Stimulated activated naive B cell treated with anti-CD40 and anti-IgM and Interleukin-4, amounts not matched to agents 10 μg/mL and 1 μg/mL and 100 μg/mL, for 72 hours (primary cell): ENCODE measurements around the gene NQO2.
"Not testable (repeated sequence)": the region's sequence is repeated elsewhere in the genome, so short reads cannot be mapped to it uniquely, and the experiment has no call there.

Source experiments
- ATAC-seq, 2 donors: fragments of 150-1000 bp; cut with Tn5 transposase; replicated peaks; 2 replicates each; pipeline ENCODE4 v1.10.0; 2021; ENCODE audit warnings: moderate library complexity in 1 of 2
- DNase-seq: peaks from one replicate; pipeline ENCODE4 v3.0.0; 2021
- H3K27ac Mint-ChIP-seq: one replicate; pipeline ENCODE4 v1.8.0; 2022; ENCODE audit warnings: mild to moderate bottlenecking, mixed read lengths
- H3K27me3 Mint-ChIP-seq, 2 donors: one replicate each; pipeline ENCODE4 v1.8.0; 2022; ENCODE audit warnings: mixed read lengths in 2 of 2
- H3K36me3 Mint-ChIP-seq, 2 donors: one replicate each; pipeline ENCODE4 v1.8.0; 2022; ENCODE audit warnings: mixed read lengths in 2 of 2, mild to moderate bottlenecking in 1 of 2
- H3K4me1 Mint-ChIP-seq, 2 donors: one replicate each; pipeline ENCODE4 v1.8.0; 2022; ENCODE audit warnings: mixed read lengths in 2 of 2, mild to moderate bottlenecking in 1 of 2
- H3K4me3 Mint-ChIP-seq, 2 donors: one replicate each; pipeline ENCODE4 v1.8.0; 2022; ENCODE audit warnings: mild to moderate bottlenecking in 2 of 2, mixed read lengths in 2 of 2, moderate library complexity in 1 of 2
- H3K9me3 Mint-ChIP-seq, 2 donors: one replicate each; pipeline ENCODE4 v1.8.0; 2022; ENCODE audit warnings: mixed read lengths in 2 of 2, mild to moderate bottlenecking in 1 of 2

The NQO2 gene

DNA sequence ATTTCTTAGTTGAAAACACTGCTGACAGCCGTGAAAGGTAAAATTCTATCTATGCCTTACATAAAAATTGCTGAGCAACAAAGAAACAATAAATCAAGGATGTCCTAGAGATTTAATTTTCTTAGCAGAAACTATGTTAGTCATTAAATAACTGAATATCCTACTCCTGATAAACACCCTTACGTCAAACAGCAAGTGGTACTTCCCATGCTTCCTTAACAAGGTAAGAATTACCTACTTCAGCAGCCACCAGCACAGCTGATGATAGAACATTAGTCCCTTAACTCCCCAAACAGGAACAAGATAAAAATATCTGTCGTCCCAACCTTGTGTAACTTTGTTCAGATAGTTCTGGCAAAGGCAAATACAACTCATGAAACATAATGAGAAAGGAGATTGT lies 37.1 kb upstream of the NQO2 start:
- H3K9me3 Mint-ChIP-seq: no peaks in the 10 kb centered on the region
- peaks cover 21 to 29% of the 10 kb centered on the region in 2 donors for H3K4me1 Mint-ChIP-seq
- H3K36me3 Mint-ChIP-seq: no peaks in the 10 kb centered on the region
- no peak for ATAC-seq
- no peak overlapping the region for H3K27ac Mint-ChIP-seq
- no peaks in the 10 kb centered on the region for H3K27me3 Mint-ChIP-seq
- H3K4me3 Mint-ChIP-seq: no peak overlapping the region
- no peak for DNase-seq

DNA sequence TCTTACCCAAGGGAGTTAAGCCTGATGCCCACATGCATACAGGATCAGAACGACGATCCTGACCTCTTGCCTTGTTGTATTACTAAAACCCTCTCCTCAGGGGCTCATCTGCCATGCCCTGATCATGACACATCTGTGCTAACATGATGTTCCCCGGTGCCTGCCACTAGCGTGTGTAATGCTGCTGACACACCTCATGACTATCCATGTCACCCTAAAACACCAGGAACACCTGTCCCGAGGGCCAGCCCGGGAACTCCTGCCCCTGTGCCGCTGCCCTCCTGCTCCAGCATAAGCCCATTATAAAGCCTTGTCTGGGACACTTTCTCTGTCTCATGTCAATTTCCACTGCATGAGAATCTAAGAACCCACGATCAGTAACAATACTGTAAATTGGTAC lies 35.9 kb upstream of the NQO2 start:
- DNase-seq: no peak
- H3K9me3 Mint-ChIP-seq: no peaks in the 10 kb centered on the region
- H3K4me1 Mint-ChIP-seq: peaks cover 17 to 21% of the 10 kb centered on the region in 2 donors
- no peaks in the 10 kb centered on the region for H3K27me3 Mint-ChIP-seq
- H3K4me3 Mint-ChIP-seq: no peak overlapping the region
- H3K27ac Mint-ChIP-seq: no peak overlapping the region
- no peak for ATAC-seq
- peaks cover 0 to 4% of the 10 kb centered on the region in 2 donors for H3K36me3 Mint-ChIP-seq

DNA sequence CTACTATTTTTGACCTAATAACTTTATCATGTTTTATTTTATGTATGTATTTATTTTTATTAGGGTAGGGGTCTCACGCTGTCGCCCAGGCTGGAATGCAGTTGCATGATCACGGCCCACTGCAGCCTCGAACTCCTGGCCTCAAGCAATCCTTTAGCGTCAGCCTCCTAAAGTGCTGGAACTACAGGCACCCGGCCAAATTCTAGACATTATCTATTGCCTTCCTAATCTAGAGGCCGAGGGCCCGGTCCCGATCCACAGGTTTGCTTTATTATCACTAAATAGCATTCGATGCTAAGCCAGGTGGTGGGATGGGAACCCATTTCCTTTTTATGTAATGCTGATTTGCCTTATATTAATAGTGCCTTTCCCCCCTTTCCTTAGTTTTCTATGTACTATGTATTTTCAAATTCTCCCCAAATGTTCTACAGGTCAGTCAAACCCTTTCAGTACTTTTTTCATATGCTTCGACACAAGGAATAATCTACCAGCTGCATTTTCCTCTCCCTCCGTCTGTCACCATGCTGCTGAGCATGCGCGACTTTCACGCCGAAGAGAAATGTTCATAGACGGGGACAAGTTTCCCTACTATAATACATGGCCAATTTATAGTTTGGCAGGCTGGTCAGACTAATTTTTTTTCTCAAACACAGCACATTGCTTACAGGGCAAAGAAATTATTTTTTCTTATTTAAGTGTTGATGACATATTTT lies 34.7 kb upstream of the NQO2 start:
- Mint-ChIP-seq H3K9me3 (no peaks in the 10 kb centered on the region), H3K4me3 (no peak overlapping the region), H3K36me3 (peaks cover 0 to 4% of the 10 kb centered on the region in 2 donors), H3K27me3 (no peaks in the 10 kb centered on the region), H3K27ac (no peak overlapping the region), H3K4me1 (peaks cover 17 to 22% of the 10 kb centered on the region in 2 donors)
- ATAC-seq (no peak), DNase-seq (no peak)

DNA sequence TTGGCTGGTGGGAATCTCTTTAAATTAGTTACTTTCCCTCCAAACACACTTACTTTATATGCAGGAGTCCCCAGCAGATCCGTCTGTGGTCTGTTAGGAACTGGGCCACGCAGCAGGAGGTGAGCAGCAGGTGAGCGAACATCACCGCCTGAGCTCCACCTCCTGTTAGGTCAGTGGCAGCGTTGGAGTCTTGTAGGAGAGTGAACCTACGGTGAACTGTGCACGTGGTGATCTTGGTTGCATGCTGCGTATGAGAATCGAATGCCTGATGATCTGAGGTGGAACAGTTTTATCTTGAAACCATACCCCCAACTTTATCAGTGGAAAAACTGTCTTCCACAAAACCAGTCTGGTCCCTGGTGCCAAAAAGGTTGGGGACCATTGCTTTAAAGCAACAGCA lies 33.3 kb upstream of the NQO2 start:
- H3K36me3 Mint-ChIP-seq: peaks cover 0 to 4% of the 10 kb centered on the region in 2 donors
- H3K9me3 Mint-ChIP-seq: no peaks in the 10 kb centered on the region
- no peak overlapping the region for H3K4me3 Mint-ChIP-seq
- H3K27me3 Mint-ChIP-seq: no peaks in the 10 kb centered on the region
- ATAC-seq (no peak), DNase-seq (no peak)
- peak overlapping the region; percentile 67 for H3K27ac Mint-ChIP-seq
- H3K4me1 Mint-ChIP-seq: peaks cover 17 to 31% of the 10 kb centered on the region in 2 donors

DNA sequence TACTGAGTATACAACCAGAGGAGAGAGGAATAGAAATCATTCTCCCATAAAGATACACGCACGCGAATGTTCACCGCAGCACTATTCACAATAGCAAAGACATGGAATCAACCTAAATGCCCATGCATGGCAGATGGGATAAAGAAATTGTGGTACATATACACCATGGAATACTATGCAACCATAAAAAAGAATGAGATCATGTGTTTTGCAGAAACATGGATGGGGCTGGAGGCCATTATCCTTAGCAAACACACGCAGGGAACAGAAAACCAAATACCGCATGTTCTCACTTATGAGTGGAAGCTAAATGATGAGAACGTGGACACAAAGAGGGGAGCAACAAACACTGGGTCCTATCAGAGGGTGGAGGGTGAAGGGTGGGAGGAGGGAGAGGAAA lies 31.8 kb upstream of the NQO2 start:
- peaks cover 0 to 4% of the 10 kb centered on the region in 2 donors for H3K36me3 Mint-ChIP-seq
- no peak overlapping the region for H3K4me3 Mint-ChIP-seq
- no peaks in the 10 kb centered on the region for H3K27me3 Mint-ChIP-seq
- DNase-seq: no peak
- H3K4me1 Mint-ChIP-seq: peaks cover 15 to 30% of the 10 kb centered on the region in 2 donors
- no peaks in the 10 kb centered on the region for H3K9me3 Mint-ChIP-seq
- ATAC-seq: no peak
- no peak overlapping the region for H3K27ac Mint-ChIP-seq

DNA sequence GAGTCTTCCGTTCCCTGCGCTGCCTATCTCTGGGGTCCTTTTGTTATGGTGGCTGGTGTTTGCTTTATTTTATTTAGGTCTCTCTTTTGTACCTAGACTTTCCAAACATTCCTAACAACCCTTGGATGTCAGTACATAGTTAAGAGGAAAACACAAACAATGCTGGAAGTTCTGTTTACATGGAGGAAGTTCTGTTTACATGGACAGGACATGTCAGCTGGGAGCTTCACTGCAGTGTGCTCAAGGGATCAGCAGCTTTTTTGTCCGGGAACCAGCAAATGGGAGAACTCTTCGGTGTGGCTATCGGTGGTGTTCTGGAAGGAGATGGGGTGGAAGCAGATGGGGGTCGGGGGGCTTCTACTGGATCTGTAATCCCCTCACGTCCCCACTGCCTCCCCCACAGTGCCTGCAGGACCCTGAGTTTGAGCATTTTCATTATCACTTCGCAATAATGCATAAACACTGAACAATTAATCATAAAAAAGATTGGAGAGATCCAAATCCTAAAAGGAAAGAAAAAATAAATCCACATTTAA lies 31.0 kb upstream of the NQO2 start:
- ATAC-seq (no peak), DNase-seq (no peak)
- H3K9me3 Mint-ChIP-seq: no peaks in the 10 kb centered on the region
- no peak overlapping the region for H3K27ac Mint-ChIP-seq
- no peak overlapping the region for H3K4me3 Mint-ChIP-seq
- no peaks in the 10 kb centered on the region for H3K27me3 Mint-ChIP-seq
- H3K4me1 Mint-ChIP-seq: peaks cover 12 to 30% of the 10 kb centered on the region in 2 donors
- peaks cover 0 to 4% of the 10 kb centered on the region in 2 donors for H3K36me3 Mint-ChIP-seq

DNA sequence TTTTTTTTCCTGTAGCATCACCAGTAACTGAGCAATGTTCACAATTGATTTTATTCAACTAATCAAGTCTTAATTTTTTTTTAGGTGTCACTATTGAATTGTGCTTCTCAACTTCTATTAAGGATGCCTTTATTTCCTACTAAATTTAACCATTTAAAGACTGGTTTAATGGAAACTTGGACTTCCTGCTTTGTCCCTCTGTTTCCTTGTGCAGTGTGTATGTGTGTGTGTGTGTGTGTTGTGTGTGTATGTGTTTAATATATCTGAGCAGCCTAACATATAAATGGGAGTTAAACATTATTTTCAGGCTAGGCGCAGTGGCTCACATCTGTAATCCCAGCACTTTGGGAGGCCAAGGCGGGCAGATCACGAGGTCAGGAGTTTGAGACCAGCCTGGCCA lies 30.1 kb upstream of the NQO2 start:
- Mint-ChIP-seq H3K36me3 (peaks cover 0 to 4% of the 10 kb centered on the region in 2 donors), H3K27me3 (peaks cover 0 to 5% of the 10 kb centered on the region in 2 donors), H3K4me3 (no peak overlapping the region), H3K4me1 (peaks cover 11 to 30% of the 10 kb centered on the region in 2 donors), H3K27ac (no peak overlapping the region), H3K9me3 (no peaks in the 10 kb centered on the region)
- DNase-seq (no peak), ATAC-seq (no peak)

DNA sequence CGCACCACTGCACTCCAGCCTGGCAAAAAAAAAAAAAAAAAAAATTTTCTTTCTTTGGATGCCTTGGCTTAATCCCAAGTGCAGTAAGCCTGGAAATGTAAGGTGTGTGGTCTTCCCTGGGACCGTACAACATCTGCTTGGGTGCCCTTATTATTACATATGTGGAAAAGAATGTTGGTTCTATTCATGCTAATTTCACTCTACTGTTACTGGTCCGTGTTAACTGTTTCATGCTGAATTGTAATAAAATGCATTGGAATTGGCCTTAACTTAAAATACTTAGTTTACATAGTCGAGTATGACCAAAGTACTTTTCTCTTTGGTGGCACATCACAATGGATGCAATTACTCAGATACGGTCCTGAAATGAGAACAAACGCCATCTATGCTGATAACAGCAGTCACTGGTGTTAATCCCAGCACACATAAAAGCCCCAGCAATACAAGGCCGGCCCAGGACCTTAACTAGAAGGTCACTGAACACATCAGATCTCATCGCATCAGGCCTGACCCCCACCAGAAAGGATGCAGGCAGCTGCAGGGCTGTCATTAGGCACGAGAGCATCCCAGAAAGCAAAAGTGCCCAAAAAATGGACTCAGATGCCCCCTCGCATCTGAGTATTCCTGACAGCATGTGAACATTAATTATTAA lies 29.5 kb upstream of the NQO2 start:
- peaks cover 0 to 4% of the 10 kb centered on the region in 2 donors for H3K36me3 Mint-ChIP-seq
- H3K27ac Mint-ChIP-seq: peak overlapping the region; percentile 96
- no peak for DNase-seq
- peaks cover 0 to 7% of the 10 kb centered on the region in 2 donors for H3K27me3 Mint-ChIP-seq
- peak overlapping the region; percentile 55 to 92 for H3K4me3 Mint-ChIP-seq
- peak in 1 of 2 donors; percentile 40 for ATAC-seq
- H3K9me3 Mint-ChIP-seq: no peaks in the 10 kb centered on the region
- peaks cover 11 to 30% of the 10 kb centered on the region in 2 donors for H3K4me1 Mint-ChIP-seq

DNA sequence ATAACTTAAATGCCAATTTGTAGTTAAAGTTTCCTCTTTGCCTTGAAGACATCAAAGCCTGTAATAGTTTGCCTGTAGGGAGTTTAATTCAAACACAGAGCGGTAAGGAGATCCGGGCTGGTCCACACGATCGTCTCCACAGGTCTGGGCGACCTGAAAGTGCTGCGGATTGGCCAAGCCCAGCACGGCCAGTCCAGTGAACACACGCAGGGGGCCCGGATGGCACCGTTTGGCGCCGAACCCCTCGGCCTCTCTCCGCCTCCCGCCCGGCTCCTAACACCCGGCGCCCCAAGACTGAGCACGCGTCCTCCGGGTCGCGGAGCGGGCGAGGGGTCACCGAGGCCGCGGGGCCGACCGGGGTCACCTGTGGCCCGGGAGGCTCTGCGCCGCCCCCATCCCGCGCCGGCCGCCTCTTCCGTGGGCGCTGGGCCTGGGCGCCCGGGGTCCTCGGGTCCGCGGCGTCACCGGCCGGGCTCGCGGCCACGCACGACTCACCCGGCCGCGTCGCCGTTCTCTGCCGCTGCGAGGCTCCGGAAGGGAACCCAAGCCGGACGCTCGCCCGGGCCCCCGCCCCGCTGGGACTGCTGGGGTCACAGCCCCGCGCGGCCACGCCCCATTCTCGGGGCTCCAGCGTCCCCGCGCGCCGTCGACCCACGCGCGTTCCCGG lies 28.8 kb upstream of the NQO2 start:
- peak; percentile 80 to 87 for ATAC-seq
- no peaks in the 10 kb centered on the region for H3K9me3 Mint-ChIP-seq
- H3K4me3 Mint-ChIP-seq: peak overlapping the region; percentile 89 to 92
- no peak for DNase-seq
- peak overlapping the region; percentile 96 for H3K27ac Mint-ChIP-seq
- peaks cover 0 to 7% of the 10 kb centered on the region in 2 donors for H3K27me3 Mint-ChIP-seq
- H3K4me1 Mint-ChIP-seq: peaks cover 11 to 30% of the 10 kb centered on the region in 2 donors
- peaks cover 0 to 4% of the 10 kb centered on the region in 2 donors for H3K36me3 Mint-ChIP-seq

DNA sequence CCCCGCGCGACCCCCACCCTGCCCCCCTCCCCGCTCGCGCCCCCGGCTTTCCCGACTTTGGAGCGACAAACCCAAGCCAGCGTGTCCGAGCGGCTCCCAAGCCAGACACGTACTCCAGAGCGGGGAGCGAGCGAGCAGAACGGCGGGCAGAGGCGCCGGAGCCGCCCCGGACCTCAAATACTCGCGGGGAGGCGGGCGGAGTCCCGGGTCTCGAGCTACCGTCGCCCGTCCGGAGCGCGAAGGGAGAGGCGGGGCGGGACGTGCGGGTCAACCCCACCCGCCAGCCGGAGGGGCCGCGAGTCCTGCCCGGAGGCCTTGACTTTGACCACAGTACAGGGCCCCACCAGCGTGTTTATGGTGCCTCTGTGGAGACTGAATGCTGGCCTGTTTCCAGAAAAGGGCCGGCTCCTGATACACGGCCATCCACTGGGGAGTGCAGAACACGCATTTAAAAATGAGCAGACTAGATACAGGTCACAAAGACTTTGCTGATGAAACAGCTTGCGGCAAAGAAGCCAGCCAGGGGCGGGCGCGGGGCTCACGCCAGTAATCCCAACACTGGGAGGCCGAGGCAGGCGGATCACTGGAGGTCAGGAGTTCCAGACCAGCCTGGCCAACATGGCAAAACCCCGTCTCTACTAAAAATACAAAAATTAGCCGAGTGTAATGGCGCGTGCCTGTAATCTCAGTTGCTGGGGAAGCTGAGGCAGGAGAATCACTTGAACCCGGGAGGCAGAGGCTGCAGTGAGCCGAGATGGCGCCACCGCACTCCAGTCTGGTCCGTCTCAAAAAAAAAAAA lies 28.1 kb upstream of the NQO2 start, which contains the start of gene SERPINB6:
Gene SERPINB6 (minus strand): TSS at position 148 of the 799 bp plus-strand sequence. CDS start 12,235 bp downstream, outside the sequence.
- Mint-ChIP-seq H3K27me3 (peaks cover 3 to 9% of the 10 kb centered on the region in 2 donors), H3K27ac (peak within 1 kb of the TSS; percentile 96), H3K36me3 (peaks cover 0 to 4% of the 10 kb centered on the region in 2 donors), H3K4me3 (peak within 1 kb of the TSS; percentile 89 to 92), H3K4me1 (peaks cover 13 to 25% of the 10 kb centered on the region in 2 donors), H3K9me3 (no peaks in the 10 kb centered on the region)
- peak; percentile 62 to 68 for ATAC-seq
- peak; percentile 30 for DNase-seq

DNA sequence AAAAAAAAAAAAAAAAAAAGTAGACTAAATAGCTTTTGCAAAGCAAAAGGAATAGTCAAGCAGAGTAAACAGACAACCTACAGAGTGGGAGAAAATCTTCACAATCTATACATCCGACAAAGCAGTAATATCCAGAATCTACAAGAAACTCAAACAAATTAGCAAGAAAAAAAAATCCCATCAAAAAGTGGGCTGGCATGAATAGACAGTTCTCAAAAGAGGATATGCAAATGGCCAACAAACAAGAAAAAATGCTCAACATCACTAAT lies 27.5 kb upstream of the NQO2 start:
- not testable (repeated sequence) for DNase-seq, ATAC-seq, H3K9me3 Mint-ChIP-seq, H3K36me3 Mint-ChIP-seq
- H3K4me1 Mint-ChIP-seq: peaks cover 10 to 23% of the 10 kb centered on the region in 2 donors
- H3K4me3 Mint-ChIP-seq: peak overlapping the region; percentile 82 to 92
- H3K27ac Mint-ChIP-seq: peak overlapping the region; percentile 82
- H3K27me3 Mint-ChIP-seq: peaks cover 3 to 14% of the 10 kb centered on the region in 2 donors

DNA sequence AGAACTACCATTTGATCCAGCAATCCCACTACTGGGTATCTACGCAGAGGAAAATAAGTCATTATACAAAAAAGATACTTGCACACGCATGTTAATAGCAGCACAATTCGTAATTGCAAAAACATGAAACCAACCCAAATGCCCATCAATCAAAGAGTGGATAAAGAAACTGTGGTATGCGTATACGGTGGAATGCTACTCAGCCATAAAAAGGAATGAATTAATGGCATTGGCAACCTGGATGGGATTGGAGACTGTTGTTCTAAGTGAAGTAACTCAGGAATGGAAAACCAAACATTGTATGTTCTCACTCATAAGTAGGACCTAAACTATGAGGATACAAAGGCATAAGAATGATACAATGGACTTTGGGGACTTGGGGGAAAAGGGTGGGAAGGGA lies 27.0 kb upstream of the NQO2 start:
- H3K9me3 Mint-ChIP-seq, H3K27ac Mint-ChIP-seq, DNase-seq, H3K36me3 Mint-ChIP-seq, ATAC-seq: not testable (repeated sequence)
- peak overlapping the region in 1 of 2 donors; percentile 82 for H3K4me3 Mint-ChIP-seq
- peaks cover 3 to 19% of the 10 kb centered on the region in 2 donors for H3K27me3 Mint-ChIP-seq
- H3K4me1 Mint-ChIP-seq: peaks cover 7 to 17% of the 10 kb centered on the region in 2 donors

DNA sequence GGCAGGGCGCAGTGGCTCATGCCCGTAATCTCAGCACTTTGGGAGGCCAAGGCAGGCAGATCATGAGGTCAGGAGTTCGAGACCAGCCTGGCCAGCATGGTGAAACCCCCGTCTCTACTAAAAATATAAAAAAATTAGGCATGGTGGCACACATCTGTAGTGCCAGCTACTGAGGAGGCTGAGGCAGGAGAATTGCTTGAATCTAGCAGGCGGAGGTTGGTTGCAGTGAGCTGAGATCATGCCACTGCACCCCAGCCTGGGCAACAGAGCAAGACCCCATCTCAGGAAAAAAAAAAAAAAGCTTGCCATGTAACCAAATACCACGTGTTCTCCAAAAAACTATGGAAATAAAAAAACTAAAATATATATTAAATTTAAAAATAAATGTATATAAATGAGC lies 26.5 kb upstream of the NQO2 start:
- H3K9me3 Mint-ChIP-seq, H3K4me3 Mint-ChIP-seq, ATAC-seq, H3K36me3 Mint-ChIP-seq, H3K27ac Mint-ChIP-seq, DNase-seq: not testable (repeated sequence)
- peaks cover 7 to 14% of the 10 kb centered on the region in 2 donors for H3K4me1 Mint-ChIP-seq
- peaks cover 4 to 24% of the 10 kb centered on the region in 2 donors for H3K27me3 Mint-ChIP-seq

DNA sequence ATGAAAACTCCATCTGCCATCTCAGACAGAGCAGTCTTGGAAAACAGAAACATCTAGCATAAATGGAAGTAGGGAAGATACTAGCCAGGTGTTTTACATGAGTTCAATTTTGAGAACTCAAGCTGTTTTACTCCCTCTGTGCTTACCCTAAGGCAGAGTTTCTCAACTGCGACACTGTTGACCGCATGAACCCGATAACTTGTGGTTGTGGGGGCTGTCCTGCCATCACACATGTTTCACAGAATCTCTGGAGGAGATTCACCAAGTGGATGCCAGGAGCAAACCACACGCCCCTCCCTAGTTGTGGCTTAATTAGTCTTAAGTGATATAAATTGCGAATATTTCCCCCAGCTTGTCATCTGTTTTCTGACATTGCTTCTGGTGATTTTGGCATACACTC lies 26.0 kb upstream of the NQO2 start:
- peaks cover 7 to 14% of the 10 kb centered on the region in 2 donors for H3K4me1 Mint-ChIP-seq
- H3K27ac Mint-ChIP-seq: no peak overlapping the region

More for the DNA sequence above, 26.0 kb upstream of the NQO2 start:
- H3K36me3 Mint-ChIP-seq: peaks cover 0 to under 1% of the 10 kb centered on the region in 2 donors
- H3K27me3 Mint-ChIP-seq: peaks cover 6 to 26% of the 10 kb centered on the region in 2 donors
- ATAC-seq (no peak), DNase-seq (no peak)
- H3K9me3 Mint-ChIP-seq: no peaks in the 10 kb centered on the region
- no peak overlapping the region for H3K4me3 Mint-ChIP-seq
